NCI-H748 (cell line): ENCODE measurements around the gene PLEKHA7.
"Not testable (repeated sequence)": the region's sequence is repeated elsewhere in the genome, so short reads cannot be mapped to it uniquely, and the experiment has no call there.

ENCODE experiments used
- DNase-seq: peaks from one replicate; lab custom pipeline; 2025; ENCODE audit not compliant: unreplicated experiment; lab: John Stamatoyannopoulos, UW

PLEKHA7 gene

GRCh38 chr11:16911658-16912057 lies 102.6 kb downstream of the PLEKHA7 start:
- no peak for DNase-seq

GRCh38 chr11:16911186-16911585 lies 103.0 kb downstream of the PLEKHA7 start:
- no peak for DNase-seq

- no peak for DNase-seq
Observed at GRCh38 chr11:16909359-16910035, 104.7 kb downstream of the PLEKHA7 start.

- no peak for DNase-seq
Observed at GRCh38 chr11:16905375-16905774, 108.8 kb downstream of the PLEKHA7 start.

- not testable (repeated sequence) for DNase-seq
Observed at GRCh38 chr11:16904761-16905160, 109.5 kb downstream of the PLEKHA7 start.

- peak; percentile 49 for DNase-seq
Observed at GRCh38 chr11:16902781-16903378, 111.3 kb downstream of the PLEKHA7 start.

GRCh38 chr11:16902182-16902581 lies 112.0 kb downstream of the PLEKHA7 start:
- DNase-seq = no peak

- no peak for DNase-seq
Observed at GRCh38 chr11:16900491-16900890, 113.7 kb downstream of the PLEKHA7 start.

- no peak for DNase-seq
Observed at GRCh38 chr11:16899708-16900303, 114.4 kb downstream of the PLEKHA7 start.

- DNase-seq = no peak
Observed at GRCh38 chr11:16898274-16898985, 115.8 kb downstream of the PLEKHA7 start.

- DNase-seq = peak; percentile 100
Observed at GRCh38 chr11:16897470-16898061, 116.6 kb downstream of the PLEKHA7 start.

GRCh38 chr11:16896729-16897469 lies 117.3 kb downstream of the PLEKHA7 start:
- DNase-seq = peak; percentile 57

GRCh38 chr11:16895306-16895705 lies 118.9 kb downstream of the PLEKHA7 start:
- no peak for DNase-seq

GRCh38 chr11:16893456-16894066 lies 120.7 kb downstream of the PLEKHA7 start:
- DNase-seq = no peak

- DNase-seq = no peak
Observed at GRCh38 chr11:16891964-16892363, 122.2 kb downstream of the PLEKHA7 start.

- DNase-seq = no peak
Observed at GRCh38 chr11:16891165-16891564, 123.0 kb downstream of the PLEKHA7 start.

GRCh38 chr11:16890442-16890841 lies 123.8 kb downstream of the PLEKHA7 start:
- no peak for DNase-seq

- no peak for DNase-seq
Observed at GRCh38 chr11:16889905-16890304, 124.3 kb downstream of the PLEKHA7 start.

GRCh38 chr11:16889010-16889409 lies 125.2 kb downstream of the PLEKHA7 start:
- not testable (repeated sequence) for DNase-seq

GRCh38 chr11:16887887-16888286 lies 126.3 kb downstream of the PLEKHA7 start:
- not testable (repeated sequence) for DNase-seq
